ENCODE results near the gene POLD2.

DNA sequence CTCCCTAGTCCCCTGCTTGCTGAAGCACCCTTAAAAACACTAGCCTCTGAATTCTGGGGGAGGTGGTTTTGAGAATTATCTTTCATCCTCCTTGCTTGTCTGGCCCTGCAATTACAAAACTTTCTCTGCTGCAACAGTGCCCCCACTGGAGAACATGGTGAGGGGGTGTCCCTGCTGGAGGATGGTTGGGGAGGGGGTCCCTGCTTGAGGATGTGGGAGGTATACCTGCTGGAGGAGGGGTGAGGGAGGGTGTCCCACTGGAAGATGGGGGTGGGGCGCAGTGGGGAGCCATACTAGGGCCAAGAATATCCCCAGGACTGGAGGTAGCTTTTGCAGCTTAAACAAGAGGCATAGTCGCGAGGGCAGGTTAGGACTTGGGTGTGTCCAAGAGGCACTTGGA is 37.8 kb downstream of the POLD2 start:
- no peak for TF ChIP-seq POLR2AphosphoS5 (IDR thresholded peaks at IDR 0.05; ENCODE audit: low read depth, low read length)
- no peak for TF ChIP-seq TAF1 (IDR thresholded peaks at IDR 0.05; ENCODE audit: borderline replicate concordance, insufficient read depth, low read length)
- TF ChIP-seq REST (IDR thresholded peaks at IDR 0.05; ENCODE audit: insufficient read depth in 1 of 2, low read depth in 2 of 2, low read length in 2 of 2): no peak
